ENCODE measurements around the gene ADD1. TPM values are rescaled to one million over a fixed set of nuclear protein-coding genes. Genes with fewer than 3 reads are reported as not detected.

ADD1 gene
- total and polyA plus RNA-seq, 2 of the 13 experiments (the other 11 are each of a cell fraction or from before 2014, with no cell fraction given) = 73.9 to 122 TPM

DNA sequence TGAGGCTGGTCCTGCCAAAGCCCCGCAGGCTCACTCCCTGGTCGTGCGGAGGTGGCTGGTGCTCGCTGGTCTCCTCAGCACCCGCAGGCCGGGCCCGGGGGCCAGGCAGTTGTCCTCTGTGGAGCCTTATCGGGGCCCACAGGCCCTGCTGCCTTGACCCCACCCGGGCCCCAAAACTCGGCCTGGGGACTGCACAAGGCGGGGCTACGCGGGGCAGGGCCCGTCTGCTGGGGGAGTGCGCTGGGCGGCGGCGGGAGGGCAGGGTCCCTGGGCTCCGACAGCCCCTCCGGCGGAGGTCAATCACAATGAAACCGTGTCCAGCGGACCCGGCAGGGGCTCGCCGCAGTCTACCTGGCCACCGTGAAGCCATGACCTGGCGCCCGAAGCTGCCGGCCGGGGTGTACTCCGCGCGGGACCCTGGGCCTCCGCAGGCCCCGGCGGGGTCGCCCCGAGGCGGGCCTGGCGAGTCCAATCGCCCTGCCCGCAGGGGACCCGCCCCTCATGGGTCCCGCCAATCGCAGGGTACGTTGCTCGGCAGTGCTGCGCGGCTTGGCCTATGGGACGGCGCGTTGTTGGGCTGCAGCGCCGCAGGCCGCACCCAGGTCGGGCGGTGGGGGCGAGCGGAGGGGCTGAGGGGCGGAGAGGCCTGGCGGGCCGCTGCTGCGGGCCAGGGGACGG is at the start of gene ADD1 (continued):
- peak; percentile 49; the same call in 1 of the 2 replicates for TF ChIP-seq MTA1 (CRISPR knock-in tag; IDR thresholded peaks at IDR 0.05; ENCODE audit: borderline replicate concordance)
- TF ChIP-seq SKI (IDR thresholded peaks at IDR 0.05; ENCODE audit: partially characterized antibody) = peak; percentile 62
- TF ChIP-seq SRF (IDR thresholded peaks at IDR 0.05; ENCODE audit: low read depth, low read length) = no peak
- TF ChIP-seq RBFOX2 (IDR thresholded peaks at IDR 0.05; ENCODE audit: low read depth, low read length) = peak; percentile 90
- TF ChIP-seq GFI1 (CRISPR knock-in tag; IDR thresholded peaks at IDR 0.05; ENCODE audit: borderline replicate concordance) = peak; percentile 72; the same call in 1 of the 2 replicates
- TF ChIP-seq, protein P1, sequence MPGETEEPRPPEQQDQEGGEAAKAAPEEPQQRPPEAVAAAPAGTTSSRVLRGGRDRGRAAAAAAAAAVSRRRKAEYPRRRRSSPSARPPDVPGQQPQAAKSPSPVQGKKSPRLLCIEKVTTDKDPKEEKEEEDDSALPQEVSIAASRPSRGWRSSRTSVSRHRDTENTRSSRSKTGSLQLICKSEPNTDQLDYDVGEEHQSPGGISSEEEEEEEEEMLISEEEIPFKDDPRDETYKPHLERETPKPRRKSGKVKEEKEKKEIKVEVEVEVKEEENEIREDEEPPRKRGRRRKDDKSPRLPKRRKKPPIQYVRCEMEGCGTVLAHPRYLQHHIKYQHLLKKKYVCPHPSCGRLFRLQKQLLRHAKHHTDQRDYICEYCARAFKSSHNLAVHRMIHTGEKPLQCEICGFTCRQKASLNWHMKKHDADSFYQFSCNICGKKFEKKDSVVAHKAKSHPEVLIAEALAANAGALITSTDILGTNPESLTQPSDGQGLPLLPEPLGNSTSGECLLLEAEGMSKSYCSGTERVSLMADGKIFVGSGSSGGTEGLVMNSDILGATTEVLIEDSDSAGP (CRISPR knock-in tag; IDR thresholded peaks at IDR 0.05; ENCODE audit: borderline replicate concordance) = peak; percentile 80; the same call in 1 of the 2 replicates
- TF ChIP-seq NCOA2 (CRISPR knock-in tag; IDR thresholded peaks at IDR 0.05) = no peak
- TF ChIP-seq, protein P2, sequence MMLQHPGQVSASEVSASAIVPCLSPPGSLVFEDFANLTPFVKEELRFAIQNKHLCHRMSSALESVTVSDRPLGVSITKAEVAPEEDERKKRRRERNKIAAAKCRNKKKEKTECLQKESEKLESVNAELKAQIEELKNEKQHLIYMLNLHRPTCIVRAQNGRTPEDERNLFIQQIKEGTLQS (CRISPR knock-in tag; IDR thresholded peaks at IDR 0.05) = no peak
- TF ChIP-seq, protein P3, sequence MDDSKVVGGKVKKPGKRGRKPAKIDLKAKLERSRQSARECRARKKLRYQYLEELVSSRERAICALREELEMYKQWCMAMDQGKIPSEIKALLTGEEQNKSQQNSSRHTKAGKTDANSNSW (CRISPR knock-in tag; IDR thresholded peaks at IDR 0.05; ENCODE audit: borderline replicate concordance) = no peak; the same call in 1 of the 2 replicates
- peak; percentile 29; the same call in 1 of the 2 replicates for TF ChIP-seq EED (CRISPR knock-in tag; IDR thresholded peaks at IDR 0.05)
- no peak; the same call in 1 of the 2 replicates for TF ChIP-seq PITX1 (CRISPR knock-in tag; IDR thresholded peaks at IDR 0.05)
- TF ChIP-seq MBNL3 (CRISPR knock-in tag; conservative IDR thresholded peaks at IDR 0.05) = no peak
- TF ChIP-seq MYC (CRISPR knock-in tag; IDR thresholded peaks at IDR 0.05; ENCODE audit: borderline replicate concordance) = peak; percentile 16; the same call in 1 of the 2 replicates
- TF ChIP-seq, protein P4, sequence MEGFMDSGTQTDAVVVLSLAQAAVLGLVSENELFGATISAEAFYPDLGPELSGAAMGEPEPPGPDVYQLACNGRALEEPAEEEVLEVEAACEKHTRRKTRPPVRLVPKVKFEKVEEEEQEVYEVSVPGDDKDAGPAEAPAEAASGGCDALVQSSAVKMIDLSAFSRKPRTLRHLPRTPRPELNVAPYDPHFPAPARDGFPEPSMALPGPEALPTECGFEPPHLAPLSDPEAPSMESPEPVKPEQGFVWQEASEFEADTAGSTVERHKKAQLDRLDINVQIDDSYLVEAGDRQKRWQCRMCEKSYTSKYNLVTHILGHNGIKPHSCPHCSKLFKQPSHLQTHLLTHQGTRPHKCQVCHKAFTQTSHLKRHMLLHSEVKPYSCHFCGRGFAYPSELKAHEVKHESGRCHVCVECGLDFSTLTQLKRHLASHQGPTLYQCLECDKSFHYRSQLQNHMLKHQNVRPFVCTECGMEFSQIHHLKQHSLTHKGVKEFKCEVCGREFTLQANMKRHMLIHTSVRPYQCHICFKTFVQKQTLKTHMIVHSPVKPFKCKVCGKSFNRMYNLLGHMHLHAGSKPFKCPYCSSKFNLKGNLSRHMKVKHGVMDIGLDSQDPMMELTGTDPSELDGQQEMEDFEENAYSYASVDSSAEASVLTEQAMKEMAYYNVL (CRISPR knock-in tag; IDR thresholded peaks at IDR 0.05; ENCODE audit: borderline replicate concordance) = peak; percentile 22; the same call in 1 of the 2 replicates
- TF ChIP-seq THAP11 (CRISPR knock-in tag; IDR thresholded peaks at IDR 0.05) = peak; percentile 87
- no peak for TF ChIP-seq ZNF296 (CRISPR knock-in tag; conservative IDR thresholded peaks at IDR 0.05)
- TF ChIP-seq SP1 (IDR thresholded peaks at IDR 0.05) = peak; percentile 74; the same call in 1 of the 2 replicates
- TF ChIP-seq SP1 (CRISPR knock-in tag; IDR thresholded peaks at IDR 0.05) = peak; percentile 96
- TF ChIP-seq HNRNPLL (IDR thresholded peaks at IDR 0.05; ENCODE audit: low read depth, low read length, poor library complexity, severe bottlenecking) = peak; percentile 61
- TF ChIP-seq, protein P5, sequence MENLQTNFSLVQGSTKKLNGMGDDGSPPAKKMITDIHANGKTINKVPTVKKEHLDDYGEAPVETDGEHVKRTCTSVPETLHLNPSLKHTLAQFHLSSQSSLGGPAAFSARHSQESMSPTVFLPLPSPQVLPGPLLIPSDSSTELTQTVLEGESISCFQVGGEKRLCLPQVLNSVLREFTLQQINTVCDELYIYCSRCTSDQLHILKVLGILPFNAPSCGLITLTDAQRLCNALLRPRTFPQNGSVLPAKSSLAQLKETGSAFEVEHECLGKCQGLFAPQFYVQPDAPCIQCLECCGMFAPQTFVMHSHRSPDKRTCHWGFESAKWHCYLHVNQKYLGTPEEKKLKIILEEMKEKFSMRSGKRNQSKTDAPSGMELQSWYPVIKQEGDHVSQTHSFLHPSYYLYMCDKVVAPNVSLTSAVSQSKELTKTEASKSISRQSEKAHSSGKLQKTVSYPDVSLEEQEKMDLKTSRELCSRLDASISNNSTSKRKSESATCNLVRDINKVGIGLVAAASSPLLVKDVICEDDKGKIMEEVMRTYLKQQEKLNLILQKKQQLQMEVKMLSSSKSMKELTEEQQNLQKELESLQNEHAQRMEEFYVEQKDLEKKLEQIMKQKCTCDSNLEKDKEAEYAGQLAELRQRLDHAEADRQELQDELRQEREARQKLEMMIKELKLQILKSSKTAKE (CRISPR knock-in tag; IDR thresholded peaks at IDR 0.05; ENCODE audit: borderline replicate concordance) = no peak
- TF ChIP-seq, protein P6, sequence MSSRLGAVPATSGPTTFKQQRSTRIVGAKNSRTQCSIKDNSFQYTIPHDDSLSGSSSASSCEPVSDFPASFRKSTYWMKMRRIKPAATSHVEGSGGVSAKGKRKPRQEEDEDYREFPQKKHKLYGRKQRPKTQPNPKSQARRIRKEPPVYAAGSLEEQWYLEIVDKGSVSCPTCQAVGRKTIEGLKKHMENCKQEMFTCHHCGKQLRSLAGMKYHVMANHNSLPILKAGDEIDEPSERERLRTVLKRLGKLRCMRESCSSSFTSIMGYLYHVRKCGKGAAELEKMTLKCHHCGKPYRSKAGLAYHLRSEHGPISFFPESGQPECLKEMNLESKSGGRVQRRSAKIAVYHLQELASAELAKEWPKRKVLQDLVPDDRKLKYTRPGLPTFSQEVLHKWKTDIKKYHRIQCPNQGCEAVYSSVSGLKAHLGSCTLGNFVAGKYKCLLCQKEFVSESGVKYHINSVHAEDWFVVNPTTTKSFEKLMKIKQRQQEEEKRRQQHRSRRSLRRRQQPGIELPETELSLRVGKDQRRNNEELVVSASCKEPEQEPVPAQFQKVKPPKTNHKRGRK (CRISPR knock-in tag; IDR thresholded peaks at IDR 0.05) = no peak
